Measurements from ENCODE around the gene ANKRD36C. TPM values are rescaled to one million over a fixed set of nuclear protein-coding genes. Genes with fewer than 3 reads are reported as not detected.
A peak's percentile ranks its signal among the peaks of the same experiment; 100 is the strongest.
"Not testable (repeated sequence)": the region's sequence is repeated elsewhere in the genome, so short reads cannot be mapped to it uniquely, and the experiment has no call there.

ANKRD36C gene
- total and polyA plus RNA-seq, 2 experiments from 2014 or later = 12.2 to 15.4 TPM

GRCh38 chr2:96025194-96025492 is 33.5 kb upstream of the ANKRD36C start:
- H2AFZ ChIP-seq = no peak overlapping the region
- no peaks in the 10 kb centered on the region for H3F3A ChIP-seq (ENCODE audit: insufficient read depth)
- H3K36me3 ChIP-seq (ENCODE audit: low read depth) = no peaks in the 10 kb centered on the region
- no peaks in the 10 kb centered on the region for H3K79me2 ChIP-seq (ENCODE audit: insufficient read depth)
- TF ChIP-seq EZH2phosphoT487 (IDR thresholded peaks at IDR 0.05; ENCODE audit: insufficient read depth, low read depth) = no peak
- TF ChIP-seq EZH2 (IDR thresholded peaks at IDR 0.05; ENCODE audit: insufficient read depth, poor library complexity, severe bottlenecking) = no peak
- H3K27ac ChIP-seq = no peak overlapping the region
- H3K4me3 ChIP-seq = no peak overlapping the region
- no peaks in the 10 kb centered on the region for H3K9me2 ChIP-seq (ENCODE audit: insufficient read depth)
- H3K4me2 ChIP-seq (ENCODE audit: unreplicated experiment) = no peak overlapping the region
- no peaks in the 10 kb centered on the region for H4K20me1 ChIP-seq (ENCODE audit: insufficient read depth)
- in situ Hi-C loops (cut with MboI) = no loop called here
- no peaks in the 10 kb centered on the region for H3K4me1 ChIP-seq (ENCODE audit: insufficient read depth)
- no peaks in the 10 kb centered on the region for H3K27me3 ChIP-seq (replicated peaks; ENCODE audit: insufficient read depth)
- 72 to 75% methylated on average over 4 of the region's 4 CpGs for WGBS, 2 experiments (ENCODE audit: low coverage in 1 of 2, low lambda C conversion rate in 2 of 2, missing lambda C conversion rate in 2 of 2)
- no peaks in the 10 kb centered on the region for H3K9me3 ChIP-seq (ENCODE audit: low read depth)
- H3K9ac ChIP-seq = no peak overlapping the region
- DNase-seq = no peak

- Histone ChIP-seq H3K4me3 (no peak overlapping the region), H3K9ac (no peak overlapping the region), H3K79me2 (ENCODE audit: insufficient read depth) (no peaks in the 10 kb centered on the region), H3K4me1 (ENCODE audit: insufficient read depth) (no peaks in the 10 kb centered on the region), H3F3A (ENCODE audit: insufficient read depth) (no peaks in the 10 kb centered on the region), H2AFZ (no peak overlapping the region), H3K4me2 (ENCODE audit: unreplicated experiment) (no peak overlapping the region), H3K27ac (no peak overlapping the region), H4K20me1 (ENCODE audit: insufficient read depth) (no peaks in the 10 kb centered on the region), H3K9me2 (ENCODE audit: insufficient read depth) (no peaks in the 10 kb centered on the region), H3K9me3 (ENCODE audit: low read depth) (no peaks in the 10 kb centered on the region), H3K27me3 (replicated peaks; ENCODE audit: insufficient read depth) (no peaks in the 10 kb centered on the region), H3K36me3 (ENCODE audit: low read depth) (no peaks in the 10 kb centered on the region)
- no peak for DNase-seq
- 61 to 68% methylated on average over 22 to 27 of the region's 27 CpGs for WGBS, 2 experiments (ENCODE audit: low coverage in 1 of 2, low lambda C conversion rate in 2 of 2, missing lambda C conversion rate in 2 of 2)
- TF ChIP-seq EZH2 (IDR thresholded peaks at IDR 0.05; ENCODE audit: insufficient read depth, poor library complexity, severe bottlenecking) (no peak), EZH2phosphoT487 (IDR thresholded peaks at IDR 0.05; ENCODE audit: insufficient read depth, low read depth) (no peak)
- in situ Hi-C loops (cut with MboI) = loop anchor here (25.0 kb wide), 2 partner anchors 238 to 488 kb away; partner anchors contain the start of genes CIAO1, NEURL3 and TMEM127
Observed at GRCh38 chr2:96024336-96025193, 32.9 kb upstream of the ANKRD36C start.

GRCh38 chr2:96023701-96024100 is 32.1 kb upstream of the ANKRD36C start:
- not testable (repeated sequence) for H3K4me1 ChIP-seq (ENCODE audit: insufficient read depth); H2AFZ ChIP-seq; H3K9me2 ChIP-seq (ENCODE audit: insufficient read depth); H3K79me2 ChIP-seq (ENCODE audit: insufficient read depth); H3F3A ChIP-seq (ENCODE audit: insufficient read depth); DNase-seq; H3K27me3 ChIP-seq (replicated peaks; ENCODE audit: insufficient read depth); H3K4me3 ChIP-seq; H3K9me3 ChIP-seq (ENCODE audit: low read depth); H3K9ac ChIP-seq; H4K20me1 ChIP-seq (ENCODE audit: insufficient read depth); H3K36me3 ChIP-seq (ENCODE audit: low read depth); H3K4me2 ChIP-seq (ENCODE audit: unreplicated experiment); H3K27ac ChIP-seq
- 65 to 82% methylated on average over 6 to 7 of the region's 7 CpGs for WGBS, 2 experiments (ENCODE audit: low coverage in 1 of 2, low lambda C conversion rate in 2 of 2, missing lambda C conversion rate in 2 of 2)
- in situ Hi-C loops (cut with MboI) = loop anchor here (25.0 kb wide), 2 partner anchors 239 to 489 kb away; partner anchors contain the start of genes CIAO1, NEURL3 and TMEM127

GRCh38 chr2:96022701-96023447 is 31.2 kb upstream of the ANKRD36C start:
- not testable (repeated sequence) for H2AFZ ChIP-seq

GRCh38 chr2:96022126-96022525 is 30.5 kb upstream of the ANKRD36C start:
- H3K27ac ChIP-seq; H3K4me2 ChIP-seq (ENCODE audit: unreplicated experiment); H3K4me1 ChIP-seq (ENCODE audit: insufficient read depth); H3K36me3 ChIP-seq (ENCODE audit: low read depth); H2AFZ ChIP-seq; H3K79me2 ChIP-seq (ENCODE audit: insufficient read depth); DNase-seq; H4K20me1 ChIP-seq (ENCODE audit: insufficient read depth); H3K27me3 ChIP-seq (replicated peaks; ENCODE audit: insufficient read depth); H3K9me3 ChIP-seq (ENCODE audit: low read depth); H3F3A ChIP-seq (ENCODE audit: insufficient read depth); H3K9me2 ChIP-seq (ENCODE audit: insufficient read depth); H3K4me3 ChIP-seq; H3K9ac ChIP-seq: not testable (repeated sequence)
- WGBS, 2 experiments (ENCODE audit: low coverage in 1 of 2, low lambda C conversion rate in 2 of 2, missing lambda C conversion rate in 2 of 2) = 76 to 78% methylated on average over 7 of the region's 7 CpGs
- in situ Hi-C loops (cut with MboI) = loop anchor here (25.0 kb wide), 2 partner anchors 240 to 490 kb away; partner anchors contain the start of genes CIAO1, NEURL3 and TMEM127

More at GRCh38 chr2:96022701-96023447, 31.2 kb upstream of the ANKRD36C start:
- in situ Hi-C loops (cut with MboI) = loop anchor here (25.0 kb wide), 2 partner anchors 239 to 489 kb away; partner anchors contain the start of genes CIAO1, NEURL3 and TMEM127
- 51 to 55% methylated on average over 12 to 17 of the region's 19 CpGs for WGBS, 2 experiments (ENCODE audit: low coverage in 1 of 2, low lambda C conversion rate in 2 of 2, missing lambda C conversion rate in 2 of 2)
- H3F3A ChIP-seq (ENCODE audit: insufficient read depth); H3K9ac ChIP-seq; H3K9me2 ChIP-seq (ENCODE audit: insufficient read depth); H3K9me3 ChIP-seq (ENCODE audit: low read depth); H3K4me1 ChIP-seq (ENCODE audit: insufficient read depth); H4K20me1 ChIP-seq (ENCODE audit: insufficient read depth); H3K36me3 ChIP-seq (ENCODE audit: low read depth); H3K27me3 ChIP-seq (replicated peaks; ENCODE audit: insufficient read depth); H3K4me3 ChIP-seq; H3K79me2 ChIP-seq (ENCODE audit: insufficient read depth); H3K27ac ChIP-seq; H3K4me2 ChIP-seq (ENCODE audit: unreplicated experiment): not testable (repeated sequence)
- DNase-seq = peak; percentile 82

GRCh38 chr2:96021142-96021541 is 29.5 kb upstream of the ANKRD36C start:
- H3K9me2 ChIP-seq (ENCODE audit: insufficient read depth); H3K4me3 ChIP-seq; H3K36me3 ChIP-seq (ENCODE audit: low read depth); H3F3A ChIP-seq (ENCODE audit: insufficient read depth); H3K4me2 ChIP-seq (ENCODE audit: unreplicated experiment); H3K4me1 ChIP-seq (ENCODE audit: insufficient read depth); H3K27me3 ChIP-seq (replicated peaks; ENCODE audit: insufficient read depth); H3K27ac ChIP-seq; H4K20me1 ChIP-seq (ENCODE audit: insufficient read depth); H3K9ac ChIP-seq; DNase-seq; H2AFZ ChIP-seq; H3K9me3 ChIP-seq (ENCODE audit: low read depth); H3K79me2 ChIP-seq (ENCODE audit: insufficient read depth): not testable (repeated sequence)
- WGBS, 2 experiments (ENCODE audit: low coverage in 1 of 2, low lambda C conversion rate in 2 of 2, missing lambda C conversion rate in 2 of 2) = 76 to 80% methylated on average over 4 of the region's 4 CpGs
- in situ Hi-C loops (cut with MboI) = loop anchor here (25.0 kb wide), 2 partner anchors 241 to 491 kb away; partner anchors contain the start of genes CIAO1, NEURL3 and TMEM127
